Caco-2 (cell line): ENCODE results near the gene CACNG1. TPM values are rescaled to one million over a fixed set of nuclear protein-coding genes. Genes with fewer than 3 reads are reported as not detected.

Experiments used
- BruUV-seq: library from RNA; stranded (reverse); fragments of 400-500 nt; replicated peaks from 2 replicates; lab custom pipeline; 2021; lab: Mats Ljungman, UMichigan
- CTCF ChIA-PET: fragments of 300-600 bp; sonication (Branson Sonifier 250); formaldehyde crosslinking; loops from one replicate; lab custom pipeline; 2022; ENCODE audit warnings: antibody characterized with exemption; lab: Charles Lee
- POLR2A ChIA-PET: fragments of 300-600 bp; sonication (Branson Sonifier 250); formaldehyde crosslinking; loops from one replicate; lab custom pipeline; 2022; ENCODE audit warnings: antibody characterized with exemption; lab: Charles Lee
- DNase-seq, 2 experiments: peaks; one replicate each; pipeline versions ENCODE4 v3.0.0 to v3.0.0-alpha.2; 2020 to 2022
- H3K27me3 ChIP-seq: replicated peaks from 2 replicates; pipeline ENCODE4 v1.6.0; 2011; ENCODE audit warnings: low read length; ENCODE audit not compliant: control insufficient read depth, insufficient read depth
- H3K36me3 ChIP-seq: 2 replicates; pipeline ENCODE4 v1.5.1; 2011; ENCODE audit warnings: low read length; ENCODE audit not compliant: control insufficient read depth, insufficient read depth
- H3K4me1 ChIP-seq: fragments of 250-450 bp; sonication (Bioruptor Pico); 2 replicates; pipeline ENCODE4 v1.5.1; 2020; ENCODE audit warnings: mild to moderate bottlenecking
- H3K4me3 ChIP-seq: 2 replicates; pipeline ENCODE4 v1.5.1; 2011; ENCODE audit warnings: low read depth, mild to moderate bottlenecking, control low read depth, low read length
- H3K9me3 ChIP-seq: fragments of 250-450 bp; sonication (Bioruptor Pico); 2 replicates; pipeline ENCODE4 v1.5.1; 2020; ENCODE audit warnings: mild to moderate bottlenecking, moderate library complexity
- H3K27ac Mint-ChIP-seq: one replicate; pipeline ENCODE4 v1.8.0; 2022; ENCODE audit warnings: mixed read lengths; ENCODE audit not compliant: unreplicated experiment
- H3K27me3 Mint-ChIP-seq: one replicate; pipeline ENCODE4 v1.8.0; 2022; ENCODE audit warnings: mixed read lengths; ENCODE audit not compliant: insufficient read depth, unreplicated experiment
- H3K36me3 Mint-ChIP-seq: one replicate; pipeline ENCODE4 v1.8.0; 2022; ENCODE audit warnings: mild to moderate bottlenecking, mixed read lengths; ENCODE audit not compliant: insufficient read depth, unreplicated experiment
- H3K4me1 Mint-ChIP-seq: one replicate; pipeline ENCODE4 v1.8.0; 2022; ENCODE audit warnings: low read depth, mixed read lengths; ENCODE audit not compliant: unreplicated experiment
- H3K4me3 Mint-ChIP-seq: one replicate; pipeline ENCODE4 v1.8.0; 2022; ENCODE audit warnings: mild to moderate bottlenecking, moderate library complexity, mixed read lengths; ENCODE audit not compliant: unreplicated experiment
- H3K9me3 Mint-ChIP-seq: one replicate; pipeline ENCODE4 v1.8.0; 2022; ENCODE audit warnings: mixed read lengths; ENCODE audit not compliant: unreplicated experiment
- CTCF ChIP-seq, 2 experiments: fragments of 200-600 bp in 1 of 2; IDR thresholded peaks; 1 replicate in 1 of 2; 2 replicates in 1 of 2; pipeline versions ENCODE4 v1.5.1 to v1.8.0; 2011 to 2022; ENCODE audit warnings: antibody characterized with exemption in 1 of 2, control low read depth in 1 of 2, inconsistent platforms in 1 of 2, low read depth in 1 of 2, low read length in 1 of 2, mild to moderate bottlenecking in 1 of 2, moderate library complexity in 1 of 2; ENCODE audit not compliant: insufficient read depth in 1 of 2, severe bottlenecking in 1 of 2, unreplicated experiment in 1 of 2
- intact Hi-C: fragments of 100-400 bp; cut with micrococcal nuclease; formaldehyde crosslinking; loops from one replicate; pipeline ENCODE4 v1.10.0; 2022; ENCODE audit not compliant: unreplicated experiment
- total RNA-seq: library from RNA; stranded (reverse); gene quantifications from 2 replicates; pipeline ENCODE4 v1.2.3, GENCODE V29; 2022

The CACNG1 gene
- total RNA-seq, 1 experiment from 2014 or later, result not detected

- CTCF ChIA-PET, result no interaction called here
- POLR2A ChIA-PET, result no interaction called here
Measured at GRCh38 chr17:67071595-67071994, 27.2 kb downstream of the CACNG1 start.

GRCh38 chr17:67072885-67073284, 28.5 kb downstream of the CACNG1 start:
- Mint-ChIP-seq H3K36me3 (peaks cover 32% of the 10 kb centered on the region), H3K4me3 (no peak overlapping the region), H3K27ac (no peak overlapping the region), H3K4me1 (peaks cover 15% of the 10 kb centered on the region), H3K27me3 (no peaks in the 10 kb centered on the region), H3K9me3 (no peaks in the 10 kb centered on the region)
- no peaks in the 10 kb centered on the region for H3K27me3 ChIP-seq
- ChIA-PET POLR2A (no interaction called here), CTCF (no interaction called here)
- no peak overlapping the region for H3K4me3 ChIP-seq
- peaks cover 25% of the 10 kb centered on the region for H3K4me1 ChIP-seq
- H3K9me3 ChIP-seq, result no peaks in the 10 kb centered on the region
- no peaks in the 10 kb centered on the region for H3K36me3 ChIP-seq
- TF ChIP-seq CTCF (IDR thresholded peaks at IDR 0.05; ENCODE audit: insufficient read depth in 1 of 2, low read depth in 1 of 2, low read length in 1 of 2, severe bottlenecking in 1 of 2, unreplicated experiment in 1 of 2), result no peak
- no peak for DNase-seq
- intact Hi-C loops, result no loop called here
- BruUV-seq, result no TSS peak

More at GRCh38 chr17:67071595-67071994, 27.2 kb downstream of the CACNG1 start:
- Histone ChIP-seq H3K9me3 (no peaks in the 10 kb centered on the region), H3K4me3 (no peak overlapping the region), H3K4me1 (peaks cover 18% of the 10 kb centered on the region), H3K36me3 (no peaks in the 10 kb centered on the region), H3K27me3 (no peaks in the 10 kb centered on the region)
- intact Hi-C loops, result no loop called here
- Mint-ChIP-seq H3K4me3 (no peak overlapping the region), H3K27me3 (no peaks in the 10 kb centered on the region), H3K9me3 (no peaks in the 10 kb centered on the region), H3K27ac (no peak overlapping the region), H3K36me3 (peaks cover 27% of the 10 kb centered on the region), H3K4me1 (peaks cover 15% of the 10 kb centered on the region)
- BruUV-seq, result no TSS peak
- TF ChIP-seq CTCF (IDR thresholded peaks at IDR 0.05; ENCODE audit: insufficient read depth in 1 of 2, low read depth in 1 of 2, low read length in 1 of 2, severe bottlenecking in 1 of 2, unreplicated experiment in 1 of 2), result no peak
- no peak for DNase-seq

- CTCF ChIA-PET, result no interaction called here
- Histone ChIP-seq H3K36me3 (peaks cover 2% of the 10 kb centered on the region; the same call in 1 of the 2 replicates), H3K4me1 (peaks cover 25% of the 10 kb centered on the region), H3K27me3 (no peaks in the 10 kb centered on the region), H3K4me3 (no peak overlapping the region), H3K9me3 (no peaks in the 10 kb centered on the region)
- no peak for DNase-seq
- H3K27me3 Mint-ChIP-seq, result no peaks in the 10 kb centered on the region
- intact Hi-C loops, result no loop called here
- no peak overlapping the region for H3K27ac Mint-ChIP-seq
- peaks cover 15% of the 10 kb centered on the region for H3K4me1 Mint-ChIP-seq
- POLR2A ChIA-PET, result no interaction called here
- TF ChIP-seq CTCF (IDR thresholded peaks at IDR 0.05; ENCODE audit: insufficient read depth in 1 of 2, low read depth in 1 of 2, low read length in 1 of 2, severe bottlenecking in 1 of 2, unreplicated experiment in 1 of 2), result no peak
- no peaks in the 10 kb centered on the region for H3K9me3 Mint-ChIP-seq
- H3K36me3 Mint-ChIP-seq, result peaks cover 37% of the 10 kb centered on the region
- BruUV-seq, result no TSS peak
- no peak overlapping the region for H3K4me3 Mint-ChIP-seq
Measured at GRCh38 chr17:67074781-67075180, 30.4 kb downstream of the CACNG1 start.
